H1 (cell line): ENCODE data around the gene SCN4A. TPM values are rescaled to one million over a fixed set of nuclear protein-coding genes. Genes with fewer than 3 reads are reported as not detected.

ENCODE experiments used
- polyA plus RNA-seq, 7 experiments: library from polyadenylated mRNA; depleted of rRNA in 3 of 7; stranded (reverse) in 5 of 7; unstranded in 2 of 7; fragments of >200 nt in 5 of 7; fragments of 200-250 nt in 2 of 7; gene quantifications; 1 replicate in 5 of 7; 2 replicates in 1 of 7; 4 replicates in 1 of 7; pipeline versions ENCODE4 v1.2.1 to v1.2.3, GENCODE V29; 2011 to 2013; ENCODE audit warnings: missing spikeins in 2 of 7, mixed read lengths in 2 of 7
- small RNA-seq: library from polyadenylated mRNA; stranded (forward); fragments of <200 nt; extraction: miRNeasy Mini kit (QIAGEN cat#:217004); gene quantifications from one replicate; pipeline ENCODE3, GENCODE V24; 2013; ENCODE audit not compliant: insufficient read depth
- total RNA-seq: library from RNA; stranded (reverse); fragmentation: NEBNext Ultra II Directional; extraction: Animal tissue kit (Norgen Biotek cat#: 25700); gene quantifications from 2 replicates; pipeline ENCODE4 v1.2.1, GENCODE V29; 2021

SCN4A gene
- total and polyA plus RNA-seq, 2 of the 8 experiments (the other 6 are each of a cell fraction or from before 2014, with no cell fraction given): 5.0 to 8.5 TPM

Small RNAs within 50 kb of the gene (small RNA-seq; reads per million reads assigned to genes)
- not detected for gene AC127029.1
- not detected for gene GH1

Other genes starting within 250 kb of the SCN4A start
- gene STRADA, start 231.1 kb downstream of the SCN4A start, total RNA-seq: 27.8 and 35.6 TPM in 2 replicates
- 43.3 and 48.7 TPM in 2 replicates for gene STRADA, start 231.1 kb downstream of the SCN4A start, polyA plus RNA-seq (2011; rRNA removed)
- 83.1 and 85.3 TPM in 2 replicates for gene CCDC47, start 199.3 kb downstream of the SCN4A start, total RNA-seq
- 16.3 and 21.2 TPM in 2 replicates for gene CCDC47, start 199.3 kb downstream of the SCN4A start, polyA plus RNA-seq (2011; rRNA removed)
- gene DDX42, start 198.7 kb downstream of the SCN4A start, total RNA-seq: 114 and 120 TPM in 2 replicates
- 37.4 and 40.6 TPM in 2 replicates for gene DDX42, start 198.7 kb downstream of the SCN4A start, polyA plus RNA-seq (2011; rRNA removed)
- 162 and 172 TPM in 2 replicates for gene PSMC5, start 145.5 kb downstream of the SCN4A start, total RNA-seq
- gene PSMC5, start 145.5 kb downstream of the SCN4A start, polyA plus RNA-seq (2011; rRNA removed): 162 and 180 TPM in 2 replicates
- gene FTSJ3, start 145.3 kb downstream of the SCN4A start, total RNA-seq: 77.2 and 77.4 TPM in 2 replicates
- gene FTSJ3, start 145.3 kb downstream of the SCN4A start, polyA plus RNA-seq (2011; rRNA removed): 42.7 and 47.2 TPM in 2 replicates
- 84.6 and 92.2 TPM in 2 replicates for gene SMARCD2, start 130.2 kb downstream of the SCN4A start, total RNA-seq
- 90.0 and 111 TPM in 2 replicates for gene SMARCD2, start 130.2 kb downstream of the SCN4A start, polyA plus RNA-seq (2011; rRNA removed)
- 0.43 and 0.52 TPM in 2 replicates for gene CSH2, start 99.2 kb downstream of the SCN4A start, total RNA-seq
- gene CSH2, start 99.2 kb downstream of the SCN4A start, polyA plus RNA-seq (2011; rRNA removed): not detected in 2 replicates
- gene GH2, start 91.0 kb downstream of the SCN4A start, total RNA-seq: 0.60 and 1.2 TPM in 2 replicates
- gene GH2, start 91.0 kb downstream of the SCN4A start, polyA plus RNA-seq (2011; rRNA removed): 1.5 and 2.0 TPM in 2 replicates
- gene CSH1, start 76.3 kb downstream of the SCN4A start, total RNA-seq: not detected in 2 replicates
- 0.12 and 0.16 TPM in 2 replicates for gene CSH1, start 76.3 kb downstream of the SCN4A start, polyA plus RNA-seq (2011; rRNA removed)
- gene CSHL1, start 61.7 kb downstream of the SCN4A start, total RNA-seq: not detected in 2 replicates
- gene CSHL1, start 61.7 kb downstream of the SCN4A start, polyA plus RNA-seq (2011; rRNA removed): not detected in 2 replicates
- not detected in 2 replicates for gene GH1, start 54.1 kb downstream of the SCN4A start, total RNA-seq
- gene GH1, start 54.1 kb downstream of the SCN4A start, polyA plus RNA-seq (2011; rRNA removed): 0.36 and 0.41 TPM in 2 replicates
- 1.5 and 2.2 TPM in 2 replicates for gene CD79B, start 40.6 kb downstream of the SCN4A start, total RNA-seq
- gene CD79B, start 40.6 kb downstream of the SCN4A start, polyA plus RNA-seq (2011; rRNA removed): 3.9 and 4.4 TPM in 2 replicates
- 0.61 and 0.67 TPM in 2 replicates for gene PRR29, start 25.4 kb upstream of the SCN4A start, total RNA-seq
- gene PRR29, start 25.4 kb upstream of the SCN4A start, polyA plus RNA-seq (2011; rRNA removed): 0.83 and 0.96 TPM in 2 replicates
- 0.45 TPM in 1 of 2 replicates, not detected in the other for gene ICAM2, start 47.7 kb upstream of the SCN4A start, total RNA-seq
- 0.63 and 0.77 TPM in 2 replicates for gene ICAM2, start 47.7 kb upstream of the SCN4A start, polyA plus RNA-seq (2011; rRNA removed)
- gene ERN1, start 157.2 kb upstream of the SCN4A start, total RNA-seq: 3.9 and 5.7 TPM in 2 replicates
- gene ERN1, start 157.2 kb upstream of the SCN4A start, polyA plus RNA-seq (2011; rRNA removed): 1.8 and 2.1 TPM in 2 replicates